Ramos (cell line): ENCODE data around the gene SH3RF3.

Experiments
- in situ Hi-C: fragments of 300-500 bp; cut with MboI; formaldehyde crosslinking; loops from one replicate; pipeline ENCODE4 v1.14.3; 2022; ENCODE audit warnings: low sequenced_read_pairs; ENCODE audit not compliant: unreplicated experiment

The SH3RF3 gene

GRCh38 chr2:109269706-109270504 is 140.9 kb downstream of the SH3RF3 start:
- in situ Hi-C loops = no loop called here

- in situ Hi-C loops = no loop called here
Observed at GRCh38 chr2:109270505-109271312, 141.7 kb downstream of the SH3RF3 start.

GRCh38 chr2:109271920-109272319 is 142.9 kb downstream of the SH3RF3 start:
- in situ Hi-C loops = no loop called here

GRCh38 chr2:109272461-109272860 is 143.5 kb downstream of the SH3RF3 start:
- in situ Hi-C loops = no loop called here

- in situ Hi-C loops = no loop called here
Observed at GRCh38 chr2:109275120-109276012, 146.4 kb downstream of the SH3RF3 start.

- in situ Hi-C loops = no loop called here
Observed at GRCh38 chr2:109277406-109277805, 148.4 kb downstream of the SH3RF3 start.

- in situ Hi-C loops = no loop called here
Observed at GRCh38 chr2:109279243-109279860, 150.3 kb downstream of the SH3RF3 start.

- in situ Hi-C loops = no loop called here
Observed at GRCh38 chr2:109280804-109281203, 151.8 kb downstream of the SH3RF3 start.

- in situ Hi-C loops = no loop called here
Observed at GRCh38 chr2:109282360-109282759, 153.4 kb downstream of the SH3RF3 start.

- in situ Hi-C loops = no loop called here
Observed at GRCh38 chr2:109282865-109283264, 153.9 kb downstream of the SH3RF3 start.

GRCh38 chr2:109284826-109285225 is 155.8 kb downstream of the SH3RF3 start:
- in situ Hi-C loops = no loop called here

GRCh38 chr2:109285244-109285651 is 156.2 kb downstream of the SH3RF3 start:
- in situ Hi-C loops = no loop called here

- in situ Hi-C loops = no loop called here
Observed at GRCh38 chr2:109287413-109287812, 158.4 kb downstream of the SH3RF3 start.

GRCh38 chr2:109287838-109288237 is 158.8 kb downstream of the SH3RF3 start:
- in situ Hi-C loops = no loop called here

GRCh38 chr2:109288544-109289368 is 159.8 kb downstream of the SH3RF3 start:
- in situ Hi-C loops = no loop called here

GRCh38 chr2:109289504-109290222 is 160.7 kb downstream of the SH3RF3 start:
- in situ Hi-C loops = no loop called here

- in situ Hi-C loops = no loop called here
Observed at GRCh38 chr2:109290887-109291643, 162.1 kb downstream of the SH3RF3 start.

- in situ Hi-C loops = no loop called here
Observed at GRCh38 chr2:109292386-109292785, 163.4 kb downstream of the SH3RF3 start.
